Endothelial cell of umbilical vein (primary cell): Measurements from ENCODE around the gene PYGB.

Experiments used
- CTCF ChIP-seq, 2 donors: IDR thresholded peaks; 1 replicate in 1 of 2; 2 replicates in 1 of 2; pipeline ENCODE4 v1.5.1; 2011; ENCODE audit warnings: low read length in 2 of 2, mild to moderate bottlenecking in 2 of 2, moderate library complexity in 2 of 2, control low read depth in 1 of 2, inconsistent platforms in 1 of 2, low read depth in 1 of 2; ENCODE audit not compliant: insufficient read depth in 1 of 2; ENCODE audit errors: extremely low read depth in 1 of 2
- POLR2A ChIP-seq: IDR thresholded peaks from 2 replicates; pipeline ENCODE4 v1.6.1; 2012; ENCODE audit warnings: low read depth, mild to moderate bottlenecking, control low read depth, low read length
- POLR2AphosphoS5 ChIP-seq: IDR thresholded peaks from 2 replicates; pipeline ENCODE4 v1.6.1; 2012; ENCODE audit warnings: low read depth, mild to moderate bottlenecking, control low read depth, low read length, moderate library complexity; ENCODE audit not compliant: insufficient read depth

GRCh38 chr20:25280051-25280573 lies 32.2 kb downstream of the PYGB start:
- TF ChIP-seq CTCF (IDR thresholded peaks at IDR 0.05; ENCODE audit: extremely low read depth in 1 of 2, insufficient read depth in 1 of 2, low read depth in 1 of 2, low read length in 2 of 2): no peak
- no peak for TF ChIP-seq POLR2A
- no peak for TF ChIP-seq POLR2AphosphoS5
